Fibroblast of pulmonary artery (primary cell): ENCODE measurements around the gene KRTAP4-11.
"Not testable (repeated sequence)": the region's sequence is repeated elsewhere in the genome, so short reads cannot be mapped to it uniquely, and the experiment has no call there.

Source experiments
- DNase-seq: peaks from one replicate; pipeline ENCODE4 v3.0.0-alpha.2; 2010; ENCODE audit warnings: low read depth
- H3K4me3 ChIP-seq: replicated peaks from 2 replicates; pipeline ENCODE4 v1.5.1; 2011; ENCODE audit warnings: low read depth, mild to moderate bottlenecking, control low read depth, low read length, moderate library complexity
- CTCF ChIP-seq: IDR thresholded peaks from 2 replicates; pipeline ENCODE4 v1.5.1; 2011; ENCODE audit warnings: mild to moderate bottlenecking, control low read depth, low read length, inconsistent platforms; ENCODE audit errors: missing control alignments

KRTAP4-11 gene

GRCh38 chr17:41121742-41122141 lies 3.6 kb upstream of the KRTAP4-11 start:
- no peak for TF ChIP-seq CTCF
- no peak overlapping the region for H3K4me3 ChIP-seq
- no peak for DNase-seq

- H3K4me3 ChIP-seq, DNase-seq: not testable (repeated sequence)
Measured at GRCh38 chr17:41119696-41120690, 1.8 kb upstream of the KRTAP4-11 start.

- no peak for TF ChIP-seq CTCF
- no peak overlapping the region for H3K4me3 ChIP-seq
- DNase-seq: no peak
Measured at GRCh38 chr17:41118721-41119120, 548 bp upstream of the KRTAP4-11 start.

GRCh38 chr17:41116297-41116696 lies 1.9 kb downstream of the KRTAP4-11 start:
- no peak for TF ChIP-seq CTCF
- H3K4me3 ChIP-seq: no peak overlapping the region
- DNase-seq: no peak

- DNase-seq: no peak
- H3K4me3 ChIP-seq: no peak overlapping the region
- no peak for TF ChIP-seq CTCF
Measured at GRCh38 chr17:41111151-41111885, 6.9 kb downstream of the KRTAP4-11 start.

- DNase-seq, H3K4me3 ChIP-seq: not testable (repeated sequence)
Measured at GRCh38 chr17:41108728-41109386, 9.3 kb downstream of the KRTAP4-11 start.

- no peak for DNase-seq
- H3K4me3 ChIP-seq: no peak overlapping the region
- TF ChIP-seq CTCF: no peak
Measured at GRCh38 chr17:41107941-41108450, 10.2 kb downstream of the KRTAP4-11 start.

- DNase-seq, H3K4me3 ChIP-seq: not testable (repeated sequence)
Measured at GRCh38 chr17:41105347-41105746, 12.8 kb downstream of the KRTAP4-11 start, which contains the start of gene KRTAP4-9. Gene KRTAP4-9, plus strand, starts transcription at chr17:41105389. Its CDS starts 0 bp downstream, at chr17:41105389.

- not testable (repeated sequence) for DNase-seq, H3K4me3 ChIP-seq
Measured at GRCh38 chr17:41104386-41105038, 13.7 kb downstream of the KRTAP4-11 start.
